ENCODE measurements around the gene FAM50B.

The FAM50B gene, protein sequence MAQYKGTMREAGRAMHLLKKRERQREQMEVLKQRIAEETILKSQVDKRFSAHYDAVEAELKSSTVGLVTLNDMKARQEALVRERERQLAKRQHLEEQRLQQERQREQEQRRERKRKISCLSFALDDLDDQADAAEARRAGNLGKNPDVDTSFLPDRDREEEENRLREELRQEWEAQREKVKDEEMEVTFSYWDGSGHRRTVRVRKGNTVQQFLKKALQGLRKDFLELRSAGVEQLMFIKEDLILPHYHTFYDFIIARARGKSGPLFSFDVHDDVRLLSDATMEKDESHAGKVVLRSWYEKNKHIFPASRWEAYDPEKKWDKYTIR

DNA sequence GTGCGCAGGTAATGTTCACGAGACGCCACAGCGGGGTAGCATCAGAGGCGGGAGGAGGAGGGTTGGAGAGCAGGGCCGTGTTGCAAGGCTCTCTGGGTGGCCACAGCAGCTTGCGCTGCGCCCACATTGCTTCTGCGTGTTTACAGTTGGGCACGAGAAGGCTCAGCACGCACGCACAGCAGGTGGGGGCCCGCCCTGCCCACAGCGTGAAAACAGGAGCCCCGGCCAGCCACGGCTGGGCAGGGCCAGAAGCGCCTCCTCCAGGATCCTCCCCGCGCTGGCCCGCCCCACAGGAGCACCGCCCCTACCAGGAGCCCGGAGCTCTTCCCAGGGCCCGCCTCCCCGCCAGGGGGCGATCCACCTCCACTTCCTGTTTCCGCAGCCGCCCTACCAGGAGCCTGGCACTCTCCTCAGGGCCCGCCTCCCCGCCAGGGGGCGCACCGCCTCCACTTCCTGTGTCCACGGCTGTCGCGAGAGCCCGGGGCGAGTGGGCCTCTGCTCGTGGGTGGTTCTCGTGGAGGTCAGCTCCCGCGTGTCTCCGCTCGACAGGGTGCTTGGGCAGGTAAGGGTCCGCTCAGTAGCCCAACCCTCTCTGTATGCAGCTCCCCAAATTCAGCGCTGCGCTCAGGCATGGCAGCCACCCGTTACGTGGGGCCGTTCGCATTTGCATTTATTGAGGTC, at the start of gene FAM50B:
Gene FAM50B, plus strand, starts transcription at position 449 of the 681 bp plus-strand sequence. CDS start 439 bp downstream, outside the sequence.
- peak; percentile 55 for DNase-seq

DNA sequence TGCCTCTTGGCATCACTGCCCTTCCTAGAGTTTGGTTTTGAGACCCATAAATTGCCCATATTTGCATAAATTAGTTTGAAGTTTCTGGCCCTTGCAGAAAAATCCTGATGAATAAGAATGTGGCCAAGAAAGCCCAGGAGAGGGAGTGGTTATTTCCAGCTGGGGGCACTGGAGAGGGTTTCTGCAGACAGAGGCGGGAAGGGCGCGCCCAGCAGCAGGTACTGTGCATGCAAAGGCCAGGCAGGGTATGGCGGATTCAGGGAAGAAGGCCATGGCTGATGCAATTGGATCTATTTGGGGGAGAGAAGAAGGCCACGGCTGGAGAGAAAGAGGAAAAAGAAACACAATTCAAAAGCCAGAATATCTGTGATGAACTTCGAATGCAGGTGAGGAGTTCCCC, 49.5 kb upstream of the FAM50B start:
- DNase-seq, result no peak

DNA sequence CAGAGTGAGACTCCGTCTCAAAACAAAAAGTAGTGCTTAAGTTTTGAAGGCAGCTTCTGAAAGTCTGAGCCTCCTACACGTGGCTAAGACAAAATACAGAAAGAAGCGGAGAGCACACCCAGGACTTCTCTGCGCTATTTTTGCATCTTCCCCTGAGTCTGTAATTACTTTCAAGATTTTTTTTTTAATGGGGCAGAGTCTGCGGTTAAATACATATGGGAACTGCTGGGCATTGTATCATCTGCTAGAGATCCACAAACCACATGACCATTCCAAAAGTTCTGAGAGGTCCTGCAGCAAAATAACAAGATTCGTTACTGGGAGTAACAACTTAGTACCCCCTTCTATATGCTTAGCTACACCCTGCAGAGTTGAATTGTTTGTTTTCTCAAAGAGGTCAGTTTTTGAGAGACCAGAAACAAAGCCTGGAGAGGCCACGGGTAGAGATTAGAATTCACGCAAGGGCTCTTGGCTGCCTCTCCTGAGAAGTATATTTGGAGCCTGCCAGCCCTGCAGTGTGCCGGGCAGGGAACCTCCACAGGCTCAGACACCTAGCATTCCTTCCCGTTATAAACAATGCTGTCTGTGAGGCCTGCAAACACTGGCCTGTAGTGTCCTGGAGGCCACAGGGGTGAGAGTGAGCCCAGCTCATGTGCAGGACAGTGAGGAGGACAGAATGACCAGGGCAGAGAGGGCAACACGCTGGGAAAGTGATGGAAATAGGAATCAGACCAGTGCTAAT, 48.2 kb upstream of the FAM50B start:
- no peak for DNase-seq

DNA sequence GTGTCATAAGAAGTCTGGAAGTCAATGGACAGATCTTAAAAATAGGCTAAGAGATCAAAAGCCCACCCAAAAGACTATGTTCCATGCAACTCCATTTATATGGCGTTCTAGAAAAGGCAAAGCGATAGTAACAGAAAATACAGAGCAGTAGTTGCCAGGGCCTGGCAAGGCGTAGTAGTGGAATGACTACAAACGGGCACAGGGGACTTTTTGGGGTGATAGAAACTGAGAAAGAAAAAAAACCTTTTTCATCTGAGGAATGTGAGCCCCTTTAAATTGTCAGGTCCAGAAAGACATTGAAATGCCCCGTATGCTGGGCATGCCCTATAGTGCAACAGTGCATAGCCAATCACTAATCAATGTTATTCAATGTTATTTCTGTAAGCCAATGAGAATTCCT, 47.2 kb upstream of the FAM50B start:
- DNase-seq, result no peak

DNA sequence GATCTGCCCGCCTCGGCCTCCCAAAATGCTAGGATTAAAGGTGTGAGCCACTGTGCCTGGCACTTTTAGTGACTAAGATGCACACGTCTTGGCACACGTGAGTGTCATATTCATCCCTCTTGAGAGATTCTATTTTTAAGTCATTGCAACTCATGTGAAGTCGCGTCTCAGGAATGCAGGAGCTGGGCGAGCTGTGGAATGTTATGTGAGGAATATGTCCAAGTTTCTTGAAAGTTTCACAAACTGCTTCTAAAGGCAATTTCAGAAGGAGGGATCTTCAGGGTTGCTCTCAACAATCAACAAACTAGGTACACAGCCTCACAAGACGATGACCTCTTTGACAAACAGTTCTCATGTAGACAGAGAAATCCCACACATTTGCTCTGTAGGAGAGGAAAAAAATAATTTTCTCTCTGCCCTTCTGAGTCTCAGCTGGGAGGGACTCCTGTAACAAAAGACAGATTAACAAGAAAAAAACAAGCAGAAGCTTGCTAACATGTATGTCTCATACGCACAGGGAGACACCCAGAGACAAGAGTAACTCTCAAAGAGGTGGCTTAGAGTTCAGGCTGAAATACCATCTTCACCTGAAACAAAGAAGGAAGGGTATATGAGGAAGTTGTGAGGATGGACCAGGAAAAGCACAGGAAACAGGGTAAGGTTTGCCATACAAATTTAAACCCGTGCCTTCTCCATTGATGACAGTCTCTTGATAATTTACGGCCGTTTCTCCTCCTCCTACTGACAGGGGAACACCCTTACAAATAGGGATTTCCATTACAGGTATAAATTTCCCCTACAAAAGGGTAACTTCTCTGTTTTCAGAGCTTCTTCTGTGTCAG, 45.3 kb upstream of the FAM50B start:
- no peak for DNase-seq

DNA sequence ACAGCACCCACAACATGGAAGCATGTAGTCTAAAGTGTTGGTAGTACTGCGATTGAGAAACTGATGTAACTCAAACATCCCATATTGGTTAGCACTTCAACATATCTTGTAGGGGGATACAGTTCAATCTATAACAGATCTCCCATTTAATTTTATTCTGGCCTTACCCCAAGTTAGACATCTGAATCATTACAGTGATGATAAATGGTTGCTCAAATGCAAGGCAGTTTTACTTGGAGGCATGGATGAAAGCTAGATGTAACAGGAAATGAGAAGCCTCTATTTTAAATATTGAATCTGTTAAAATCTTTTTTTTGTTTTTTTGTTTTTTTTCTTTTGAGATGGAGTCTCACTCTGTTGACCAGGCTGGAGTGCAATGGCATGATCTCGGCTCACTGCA, 44.2 kb upstream of the FAM50B start:
- no peak for DNase-seq

DNA sequence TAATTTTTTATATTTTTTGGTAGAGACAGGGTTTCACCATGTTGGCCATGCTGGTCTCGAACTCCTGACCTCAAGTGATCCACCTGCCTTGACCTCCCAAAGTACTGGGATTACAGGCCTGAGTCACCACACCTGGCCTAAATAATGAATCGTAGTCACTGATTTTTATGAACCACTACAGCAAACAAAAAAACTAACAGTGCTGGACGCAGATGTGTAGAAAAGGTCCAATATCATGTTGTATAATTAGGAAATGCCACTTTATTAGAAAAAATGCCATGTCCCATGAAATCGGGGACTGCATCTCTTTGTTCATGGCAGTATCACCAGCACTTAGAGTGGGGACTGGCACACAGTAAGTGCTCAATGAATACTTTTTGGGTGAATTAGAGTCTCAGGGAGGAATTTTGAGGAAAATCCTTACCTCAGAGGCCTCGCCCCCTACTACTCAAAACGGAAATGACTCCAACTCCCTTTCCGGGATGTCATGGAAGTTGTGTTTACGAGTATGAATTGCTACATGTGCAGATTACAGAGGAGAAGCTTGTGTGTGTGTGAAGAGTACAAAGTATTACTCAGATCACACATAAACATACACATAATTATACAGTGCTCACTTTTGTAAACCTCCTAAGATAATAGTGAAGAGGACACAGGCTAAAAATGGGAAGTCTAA, 43.6 kb upstream of the FAM50B start:
- DNase-seq, result no peak

DNA sequence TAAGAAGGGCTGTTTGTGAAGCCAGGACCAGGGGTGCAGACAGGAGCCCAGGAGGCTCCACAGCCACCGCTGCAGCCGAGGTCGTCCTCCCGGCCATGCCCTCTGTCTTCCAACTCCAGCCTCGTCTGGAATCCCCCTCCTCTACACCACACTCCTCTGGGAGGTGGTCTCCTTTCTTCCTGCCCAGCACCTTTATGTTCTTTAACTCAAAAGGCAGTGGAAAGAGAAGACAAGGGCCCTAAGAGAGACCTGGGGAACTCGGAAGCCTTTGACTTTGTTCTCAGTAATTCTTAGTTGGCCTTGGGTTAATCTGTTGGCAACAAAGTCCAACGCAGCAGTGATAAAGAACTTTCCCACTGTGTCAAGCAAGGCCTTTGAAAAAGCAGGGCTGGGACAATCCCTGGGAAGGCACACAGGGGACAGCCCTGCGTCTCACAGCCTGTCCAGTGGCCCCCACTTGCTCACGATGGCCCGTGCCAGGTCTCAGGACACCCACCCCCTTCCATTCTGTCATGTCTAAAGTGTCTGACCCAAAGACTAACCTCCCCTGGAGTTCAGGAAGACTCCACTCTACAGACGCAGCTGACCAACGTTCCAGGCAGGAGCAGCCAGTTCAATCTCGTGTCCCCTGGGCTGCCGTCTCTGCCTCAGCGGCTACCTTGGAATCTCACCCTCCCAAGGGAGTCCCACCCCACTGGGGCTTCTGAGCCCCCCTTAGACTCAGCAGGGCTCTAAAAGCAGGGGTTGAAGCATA, 42.8 kb upstream of the FAM50B start:
- no peak for DNase-seq

DNA sequence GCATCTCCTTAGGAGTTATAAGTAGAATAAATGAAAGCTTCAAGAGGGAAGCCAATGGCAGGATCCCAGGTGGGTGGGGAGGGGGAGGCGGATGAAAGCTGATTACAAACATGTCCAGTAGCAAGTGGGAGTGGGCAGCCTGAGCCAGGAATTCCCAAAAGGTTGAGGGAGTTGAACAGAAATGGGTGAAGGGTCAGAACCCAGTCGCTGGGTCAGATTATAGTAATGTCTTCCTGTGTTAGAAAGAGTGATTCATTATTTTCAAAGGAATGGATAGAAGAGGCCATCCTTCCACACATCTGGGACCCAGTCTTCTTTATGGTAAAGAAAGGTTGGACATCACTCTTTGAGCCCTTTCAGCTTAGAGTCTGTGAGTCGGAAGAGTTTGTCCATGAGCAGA, 41.0 kb upstream of the FAM50B start:
- no peak for DNase-seq

DNA sequence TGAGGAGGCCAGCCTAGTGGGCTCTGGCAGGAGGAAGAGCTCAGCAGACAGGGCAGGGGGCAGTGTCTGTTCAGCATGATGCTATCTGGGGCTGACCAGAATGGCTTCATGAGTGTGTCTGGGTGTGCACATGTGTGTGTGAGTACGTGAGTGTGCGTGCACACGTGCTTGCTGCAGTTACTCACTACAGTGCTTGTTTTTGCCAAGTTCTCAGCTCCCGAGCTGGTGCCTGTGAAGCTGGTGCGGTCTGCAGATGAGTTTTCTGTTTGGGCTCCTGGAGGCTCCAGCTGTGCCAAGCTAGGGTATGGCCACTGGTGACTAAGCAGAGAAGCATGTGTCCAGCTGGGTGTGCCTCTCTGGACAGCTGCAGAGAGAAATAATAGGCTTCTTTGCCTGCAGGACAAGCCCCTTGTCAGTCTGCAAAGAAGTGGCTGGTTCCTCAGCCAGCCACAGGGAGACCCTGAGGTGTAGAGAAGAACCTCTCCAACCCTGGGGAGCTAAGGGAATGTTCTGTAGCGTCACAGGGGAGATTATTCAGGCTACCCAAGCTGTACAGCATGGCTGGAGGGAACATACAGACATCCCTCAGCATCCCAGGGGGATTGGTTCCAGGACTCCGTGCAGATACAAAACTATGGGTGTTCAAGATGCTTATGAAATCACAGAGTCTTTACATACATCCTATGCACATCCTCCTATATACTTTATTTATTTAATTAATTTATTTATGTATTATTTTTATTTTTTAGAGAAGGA, 40.2 kb upstream of the FAM50B start:
- no peak for DNase-seq

DNA sequence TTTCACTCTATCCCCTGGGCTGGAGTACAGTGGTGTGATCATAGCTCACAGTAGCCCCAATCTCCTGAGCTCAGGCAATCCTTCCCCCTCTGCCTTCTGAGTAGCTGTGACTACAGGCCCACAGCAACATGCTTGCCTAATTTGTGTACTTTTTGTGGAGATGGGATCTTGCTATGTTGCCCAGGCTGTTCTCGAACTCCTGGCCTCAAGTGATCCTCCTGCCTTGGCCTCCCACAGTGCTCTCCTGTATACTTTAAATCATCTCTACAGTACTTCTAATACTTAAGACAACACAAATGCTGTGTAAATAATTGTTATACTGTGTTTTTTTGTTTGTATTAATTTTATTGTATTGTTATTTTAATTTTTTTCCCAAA, 39.7 kb upstream of the FAM50B start:
- DNase-seq, result no peak

DNA sequence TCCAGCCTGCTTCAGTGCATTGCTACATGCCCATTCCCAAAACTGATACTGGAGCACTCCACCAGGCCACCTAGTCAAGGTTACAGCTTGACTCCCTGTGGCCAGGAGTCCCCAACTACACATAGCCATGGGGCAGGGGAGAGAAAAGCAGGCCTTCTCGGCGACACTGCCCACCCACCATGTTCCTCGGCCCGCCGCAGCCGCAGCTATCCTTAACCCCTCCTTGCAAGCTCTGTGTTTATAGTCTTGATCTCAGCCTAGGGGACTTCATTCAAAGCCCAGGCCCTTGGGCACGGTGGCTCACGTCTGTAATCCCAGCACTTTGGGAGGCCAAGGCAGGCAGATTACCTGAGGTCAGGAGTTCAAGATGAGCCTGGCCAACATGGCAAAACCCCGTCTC, 39.2 kb upstream of the FAM50B start:
- no peak for DNase-seq

DNA sequence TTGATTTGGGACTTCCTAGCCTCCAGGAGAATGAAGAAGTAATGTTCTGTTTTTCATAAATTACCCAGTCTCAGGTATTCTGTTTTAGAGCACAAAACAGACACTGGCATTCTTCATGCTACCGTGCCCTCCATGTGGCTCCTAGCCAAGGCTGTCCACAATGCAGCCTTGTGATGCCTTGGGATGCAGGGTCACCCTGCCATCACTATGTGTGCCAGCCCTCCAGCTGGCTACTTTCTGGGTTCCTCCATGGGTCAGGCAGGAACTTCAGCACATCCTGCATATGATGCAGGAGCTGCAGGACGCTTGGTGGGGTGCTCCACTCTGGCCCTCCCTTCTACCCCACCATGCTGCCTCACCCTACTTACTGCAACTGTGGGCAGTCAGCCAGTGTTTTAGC, 38.0 kb upstream of the FAM50B start:
- DNase-seq, result no peak

DNA sequence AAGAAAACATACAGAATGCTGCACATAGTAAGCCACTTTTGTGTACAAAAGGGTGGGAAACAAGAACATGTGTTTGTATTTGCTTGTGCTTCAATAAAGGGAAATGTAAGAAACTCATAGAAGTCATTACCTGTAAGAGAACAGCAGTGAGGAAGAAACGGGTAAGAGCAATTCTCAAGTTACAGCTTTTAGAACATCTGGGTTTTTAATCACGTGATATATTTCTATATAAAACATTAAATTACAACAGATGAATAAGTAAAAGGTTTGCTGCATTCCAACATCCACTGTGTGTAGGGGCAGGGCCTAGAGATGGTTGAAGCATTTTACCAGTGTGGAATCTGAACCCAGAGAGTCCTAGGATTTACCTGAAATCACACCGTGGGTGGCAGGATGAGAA, 36.6 kb upstream of the FAM50B start:
- no peak for DNase-seq

DNA sequence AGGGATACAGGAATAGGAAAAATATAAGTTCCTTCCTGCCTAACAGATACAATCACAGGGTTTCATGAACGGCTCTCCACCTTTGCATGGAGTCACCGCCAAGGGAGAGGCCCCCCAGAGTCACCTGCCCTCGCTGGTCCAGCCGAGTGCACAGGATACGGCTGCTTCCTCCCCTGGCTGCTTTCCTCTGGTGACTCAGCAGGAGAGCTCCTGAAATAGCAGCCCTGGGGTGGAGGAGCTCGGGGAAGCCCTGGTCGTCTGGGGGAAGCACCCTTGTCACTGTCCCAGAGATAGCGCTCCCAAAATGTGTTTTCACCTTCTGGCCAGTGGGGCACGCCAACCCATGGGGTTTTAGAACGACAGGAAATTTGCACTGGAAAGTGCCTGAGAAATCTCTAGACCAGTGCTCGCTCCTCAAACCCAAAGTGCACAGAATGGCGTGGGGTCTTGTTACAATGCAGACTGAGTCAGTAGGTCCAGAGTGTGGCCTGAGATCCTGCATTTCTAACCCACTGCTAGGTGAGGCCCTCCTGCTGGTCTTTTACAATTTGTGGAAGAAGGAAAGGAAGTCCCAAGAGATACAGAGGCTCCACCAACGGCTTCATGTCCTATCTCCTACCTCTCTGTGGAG, 35.9 kb upstream of the FAM50B start:
- DNase-seq, result no peak

DNA sequence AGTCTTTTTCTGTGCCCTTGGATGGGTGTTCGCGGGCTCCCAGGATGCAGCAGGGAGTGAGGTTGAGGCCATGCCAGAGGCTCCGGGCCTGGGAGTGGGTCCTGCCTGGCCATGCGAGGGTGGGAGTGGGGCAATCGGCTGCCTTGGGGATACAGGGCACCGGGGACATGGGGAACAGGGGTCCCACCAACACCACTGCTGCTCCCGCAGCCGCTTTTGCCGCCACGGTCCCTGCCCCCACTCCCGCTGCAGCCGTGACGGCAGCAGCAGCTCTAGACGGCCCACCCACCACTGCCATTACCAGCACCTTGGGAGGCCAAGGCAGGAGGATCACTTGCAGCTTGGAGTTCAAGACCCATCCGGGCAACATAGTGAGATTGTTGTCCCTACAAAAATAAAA, 35.3 kb upstream of the FAM50B start:
- no peak for DNase-seq

DNA sequence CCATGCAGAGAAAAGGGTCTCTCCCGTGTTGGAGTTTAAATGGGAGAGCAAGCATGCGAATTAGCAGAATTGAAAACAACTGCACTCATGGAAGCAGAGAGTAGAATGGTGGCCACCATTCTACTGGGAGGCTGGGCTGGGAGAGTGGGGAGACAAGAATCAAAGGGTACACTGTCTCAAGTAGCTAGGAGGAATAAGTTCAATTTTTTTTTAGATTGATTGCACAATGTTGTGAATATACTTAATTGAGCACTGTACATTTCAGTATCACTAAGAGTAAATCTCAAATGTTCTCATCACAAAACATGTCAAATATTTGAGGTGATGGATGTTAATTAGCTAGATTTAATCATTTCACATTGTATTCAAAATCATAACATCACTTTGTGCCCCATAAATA, 34.6 kb upstream of the FAM50B start:
- no peak for DNase-seq

DNA sequence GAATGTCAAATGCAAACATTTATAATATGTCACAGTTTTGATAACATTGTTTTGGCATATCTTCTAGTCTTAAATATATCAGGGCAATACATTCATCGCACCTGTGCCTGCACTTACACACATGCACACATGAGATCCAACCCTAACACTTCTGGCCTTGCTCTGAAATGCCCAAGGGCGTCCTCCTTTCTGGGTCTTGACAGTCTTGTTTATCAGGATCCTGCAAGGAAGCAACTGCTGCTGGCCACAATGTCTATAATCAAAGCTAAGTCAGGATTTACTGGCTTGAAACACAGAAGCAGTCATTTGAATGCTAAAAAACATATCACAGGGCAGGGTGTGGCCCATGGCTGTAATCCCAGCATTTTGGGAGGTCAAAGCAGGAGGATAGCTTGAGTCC, 32.9 kb upstream of the FAM50B start:
- no peak for DNase-seq

DNA sequence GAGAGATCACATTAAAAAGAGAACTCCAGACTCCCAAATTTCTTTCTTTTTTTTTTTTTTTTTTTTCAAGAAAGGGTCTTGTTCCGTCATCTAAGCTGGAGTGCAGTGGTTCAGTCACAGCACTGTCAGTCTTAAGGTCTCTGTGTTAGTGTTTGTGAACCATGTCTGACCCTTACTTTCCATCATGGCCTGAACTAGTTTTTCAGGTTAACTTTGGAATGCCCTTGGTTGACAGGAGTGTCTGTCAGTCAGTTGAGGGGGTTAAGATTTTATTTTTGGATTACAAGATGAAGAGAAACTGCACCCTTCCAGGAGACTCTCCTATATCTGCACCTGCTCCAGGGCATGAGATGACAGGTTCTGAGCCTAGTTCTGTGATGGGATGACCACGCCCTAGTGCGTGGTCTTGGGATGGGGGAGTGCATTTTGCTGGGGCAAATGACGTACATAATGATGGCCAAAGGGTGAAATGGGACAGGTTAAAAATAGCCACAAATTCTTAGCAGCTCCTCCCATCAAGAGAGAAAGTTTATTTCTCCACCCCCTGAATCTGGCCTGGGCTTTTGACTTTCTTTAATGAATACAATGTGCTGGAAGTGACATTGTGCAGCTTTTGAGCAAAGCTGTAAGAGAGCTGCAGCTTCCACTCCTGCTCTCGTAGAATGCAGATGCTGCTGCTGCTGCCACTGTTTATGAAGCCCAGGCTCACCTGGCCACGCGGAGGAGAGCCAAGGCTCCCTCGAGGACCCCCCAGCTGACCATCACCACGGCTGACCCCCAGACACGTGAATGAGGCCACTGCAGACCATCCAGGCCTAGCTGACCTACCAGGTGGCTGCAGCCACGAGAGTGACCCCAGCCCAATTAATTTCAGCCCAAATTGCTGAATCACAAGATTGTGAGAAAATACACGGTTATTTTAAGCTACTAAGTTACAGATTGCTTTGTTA, 29.7 kb upstream of the FAM50B start:
- no peak for DNase-seq
